Esophagus squamous epithelium (tissue), 4 donors: ENCODE results near the gene CCR1.

Source experiments
- CTCF ChIP-seq, 6 experiments: fragments of 450-650 bp in 4 of 6; fragments of 200-600 bp in 2 of 6; sonication (generic) in 2 of 6; IDR thresholded peaks; one replicate each; pipeline ENCODE4 v1.5.1; 2016 to 2019; ENCODE audit warnings: antibody characterized with exemption in 6 of 6, mild to moderate bottlenecking in 4 of 6, moderate library complexity in 4 of 6
- POLR2A ChIP-seq, 4 donors: fragments of 450-650 bp; IDR thresholded peaks; one replicate each; pipeline ENCODE4 v1.6.1; 2017; ENCODE audit warnings: antibody characterized with exemption in 4 of 4, mild to moderate bottlenecking in 4 of 4, moderate library complexity in 3 of 4

- TF ChIP-seq CTCF (IDR thresholded peaks at IDR 0.05) (no peak), POLR2A (IDR thresholded peaks at IDR 0.05) (no peak)
Measured at GRCh38 chr3:46186471-46187340, 21.4 kb downstream of the CCR1 start.
